ENCODE data around the gene TOP1. TPM values are rescaled to one million over a fixed set of nuclear protein-coding genes. Genes with fewer than 3 reads are reported as not detected.

TOP1 gene
- total and polyA plus RNA-seq, 2 of the 4 experiments (the other 2 are of a cell fraction): 14.0 to 21.5 TPM

DNA sequence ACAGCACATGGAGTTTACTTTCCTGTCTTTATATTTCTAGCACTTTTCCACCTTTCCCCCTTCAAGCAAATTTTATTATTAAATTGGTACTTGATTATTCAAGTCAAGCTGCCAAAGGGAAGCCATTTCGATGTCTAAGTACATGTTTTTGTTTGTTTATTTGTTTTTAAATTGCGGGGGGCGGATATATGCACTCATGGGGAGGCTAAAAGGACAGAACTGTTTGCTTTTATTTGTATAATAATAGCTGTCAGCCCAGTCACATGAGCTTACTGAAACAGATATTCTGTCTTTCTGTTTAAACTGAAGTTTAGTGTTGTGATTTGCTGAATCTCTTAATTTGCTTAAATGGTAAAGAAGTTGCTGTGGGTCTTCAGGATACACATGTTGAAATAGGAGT is 59.2 kb downstream of the TOP1 start:
- Histone ChIP-seq H2AK9ac (replicated peaks; ENCODE audit: low read depth, low read length, poor library complexity) (no peak overlapping the region), H3K4me2 (ENCODE audit: low read depth, low read length) (no peak overlapping the region), H2BK5ac (ENCODE audit: low read depth, low read length, poor library complexity, severe bottlenecking) (no peak overlapping the region), H2AFZ (replicated peaks; ENCODE audit: low read length, poor library complexity) (no peak overlapping the region), H3K27ac (ENCODE audit: insufficient read depth, low read length) (no peak overlapping the region), H4K91ac (ENCODE audit: insufficient read depth, low read depth, low read length) (no peak overlapping the region), H3K4ac (ENCODE audit: low read depth, low read length) (no peak overlapping the region), H4K8ac (ENCODE audit: low read depth in 2 of 2, low read length in 2 of 2) (no peak overlapping the region), H3K9me3 (ENCODE audit: control insufficient read depth, insufficient read depth, low read length) (no peaks in the 10 kb centered on the region), H3K4me1 (ENCODE audit: control insufficient read depth, insufficient read depth, low read length) (peaks cover 3% of the 10 kb centered on the region; the same call in 1 of the 2 replicates), H3K18ac (ENCODE audit: low read depth, low read length) (no peak overlapping the region), H3K9me1 (ENCODE audit: insufficient read depth, low read length) (peaks cover 5% of the 10 kb centered on the region; the same call in 1 of the 2 replicates), H2AK5ac (ENCODE audit: low read depth, low read length) (no peak overlapping the region), H4K5ac (ENCODE audit: low read depth, low read length) (no peak overlapping the region), H4K20me1 (ENCODE audit: insufficient read depth, low read length) (peaks cover 8% of the 10 kb centered on the region; the same call in 1 of the 2 replicates), H2BK120ac (ENCODE audit: low read depth, low read length) (no peak overlapping the region), H3K36me3 (ENCODE audit: control insufficient read depth, insufficient read depth, low read length) (peaks cover 35% of the 10 kb centered on the region), H3K14ac (replicated peaks; ENCODE audit: low read depth, low read length) (no peak overlapping the region), H2BK15ac (ENCODE audit: low read depth, low read length) (no peak overlapping the region), H2BK20ac (ENCODE audit: low read depth, low read length) (no peak overlapping the region), H3K4me3 (ENCODE audit: insufficient read depth, low read depth, low read length) (no peak overlapping the region), H3K79me1 (ENCODE audit: low read depth in 1 of 2, low read length in 2 of 2) (peaks cover 24 to 36% of the 10 kb centered on the region in 2 experiments), H3K23ac (ENCODE audit: low read depth, low read length) (no peak overlapping the region), H3K9ac (ENCODE audit: low read depth, low read length) (no peak overlapping the region), H3K56ac (ENCODE audit: extremely low read depth, insufficient read depth, low read length) (no peak overlapping the region), H3K27me3 (ENCODE audit: control insufficient read depth, insufficient read depth, low read length) (no peaks in the 10 kb centered on the region)
- ChIA-PET CTCF (no interaction called here), POLR2A (ENCODE audit: unreplicated experiment) (no interaction called here)
- no TSS peak for BruUV-seq (replicated peaks)
- dilution Hi-C loops (cut with HindIII; ENCODE audit: low sequenced_read_pairs, unreplicated experiment) (no loop called here), intact Hi-C loops (cut with micrococcal nuclease) (no loop called here), in situ Hi-C loops (cut with MboI; ENCODE audit: low sequenced_read_pairs) (no loop called here)
- WGBS, 2 experiments (ENCODE audit: extremely low coverage in 2 of 2, insufficient read length in 1 of 2): 100% methylated on average over 2 of the region's 3 CpGs; no CpG with 5 or more reads in 1 of the 2 experiments
- DNase-seq: no peak
- TF ChIP-seq MAFK (IDR thresholded peaks at IDR 0.05; ENCODE audit: low read depth, low read length) (no peak), POLR2A (IDR thresholded peaks at IDR 0.05; ENCODE audit: low read depth, low read length) (no peak), MXI1 (IDR thresholded peaks at IDR 0.05; ENCODE audit: borderline replicate concordance, low read depth, low read length) (no peak), SMC3 (IDR thresholded peaks at IDR 0.05; ENCODE audit: low read depth, low read length) (no peak), MAZ (IDR thresholded peaks at IDR 0.05; ENCODE audit: borderline replicate concordance, low read depth, low read length) (no peak), CEBPB (IDR thresholded peaks at IDR 0.05; ENCODE audit: low read depth, low read length) (no peak), CHD1 (IDR thresholded peaks at IDR 0.05; ENCODE audit: low read depth, low read length) (no peak), RAD21 (IDR thresholded peaks at IDR 0.05; ENCODE audit: low read length) (no peak), RFX5 (IDR thresholded peaks at IDR 0.05; ENCODE audit: low read depth, low read length) (no peak), BHLHE40 (IDR thresholded peaks at IDR 0.05; ENCODE audit: low read depth, low read length) (no peak), RCOR1 (IDR thresholded peaks at IDR 0.05; ENCODE audit: insufficient replicate concordance, low read length) (no peak), FOS (IDR thresholded peaks at IDR 0.05; ENCODE audit: low read depth, low read length) (no peak), NFE2L2 (IDR thresholded peaks at IDR 0.05; ENCODE audit: low read depth, low read length) (no peak)
- TF ChIP-seq, protein P1, sequence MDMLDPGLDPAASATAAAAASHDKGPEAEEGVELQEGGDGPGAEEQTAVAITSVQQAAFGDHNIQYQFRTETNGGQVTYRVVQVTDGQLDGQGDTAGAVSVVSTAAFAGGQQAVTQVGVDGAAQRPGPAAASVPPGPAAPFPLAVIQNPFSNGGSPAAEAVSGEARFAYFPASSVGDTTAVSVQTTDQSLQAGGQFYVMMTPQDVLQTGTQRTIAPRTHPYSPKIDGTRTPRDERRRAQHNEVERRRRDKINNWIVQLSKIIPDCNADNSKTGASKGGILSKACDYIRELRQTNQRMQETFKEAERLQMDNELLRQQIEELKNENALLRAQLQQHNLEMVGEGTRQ (IDR thresholded peaks at IDR 0.05; ENCODE audit: low read depth, low read length): no peak
- TF ChIP-seq, protein P2, sequence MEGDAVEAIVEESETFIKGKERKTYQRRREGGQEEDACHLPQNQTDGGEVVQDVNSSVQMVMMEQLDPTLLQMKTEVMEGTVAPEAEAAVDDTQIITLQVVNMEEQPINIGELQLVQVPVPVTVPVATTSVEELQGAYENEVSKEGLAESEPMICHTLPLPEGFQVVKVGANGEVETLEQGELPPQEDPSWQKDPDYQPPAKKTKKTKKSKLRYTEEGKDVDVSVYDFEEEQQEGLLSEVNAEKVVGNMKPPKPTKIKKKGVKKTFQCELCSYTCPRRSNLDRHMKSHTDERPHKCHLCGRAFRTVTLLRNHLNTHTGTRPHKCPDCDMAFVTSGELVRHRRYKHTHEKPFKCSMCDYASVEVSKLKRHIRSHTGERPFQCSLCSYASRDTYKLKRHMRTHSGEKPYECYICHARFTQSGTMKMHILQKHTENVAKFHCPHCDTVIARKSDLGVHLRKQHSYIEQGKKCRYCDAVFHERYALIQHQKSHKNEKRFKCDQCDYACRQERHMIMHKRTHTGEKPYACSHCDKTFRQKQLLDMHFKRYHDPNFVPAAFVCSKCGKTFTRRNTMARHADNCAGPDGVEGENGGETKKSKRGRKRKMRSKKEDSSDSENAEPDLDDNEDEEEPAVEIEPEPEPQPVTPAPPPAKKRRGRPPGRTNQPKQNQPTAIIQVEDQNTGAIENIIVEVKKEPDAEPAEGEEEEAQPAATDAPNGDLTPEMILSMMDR (conservative IDR thresholded peaks at IDR 0.05; ENCODE audit: low read depth, low read length): no peak
- TF ChIP-seq, protein P3, sequence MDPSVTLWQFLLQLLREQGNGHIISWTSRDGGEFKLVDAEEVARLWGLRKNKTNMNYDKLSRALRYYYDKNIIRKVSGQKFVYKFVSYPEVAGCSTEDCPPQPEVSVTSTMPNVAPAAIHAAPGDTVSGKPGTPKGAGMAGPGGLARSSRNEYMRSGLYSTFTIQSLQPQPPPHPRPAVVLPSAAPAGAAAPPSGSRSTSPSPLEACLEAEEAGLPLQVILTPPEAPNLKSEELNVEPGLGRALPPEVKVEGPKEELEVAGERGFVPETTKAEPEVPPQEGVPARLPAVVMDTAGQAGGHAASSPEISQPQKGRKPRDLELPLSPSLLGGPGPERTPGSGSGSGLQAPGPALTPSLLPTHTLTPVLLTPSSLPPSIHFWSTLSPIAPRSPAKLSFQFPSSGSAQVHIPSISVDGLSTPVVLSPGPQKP (IDR thresholded peaks at IDR 0.05; ENCODE audit: borderline replicate concordance, low read depth, low read length): no peak
- ATAC-seq (ENCODE audit: low read depth): no peak
